Measurements from ENCODE around the gene IRF9. TPM values are rescaled to one million over a fixed set of nuclear protein-coding genes. Genes with fewer than 3 reads are reported as not detected.

IRF9 gene
- total RNA-seq, 2 experiments from 2014 or later: 35.1 to 39.1 TPM

DNA sequence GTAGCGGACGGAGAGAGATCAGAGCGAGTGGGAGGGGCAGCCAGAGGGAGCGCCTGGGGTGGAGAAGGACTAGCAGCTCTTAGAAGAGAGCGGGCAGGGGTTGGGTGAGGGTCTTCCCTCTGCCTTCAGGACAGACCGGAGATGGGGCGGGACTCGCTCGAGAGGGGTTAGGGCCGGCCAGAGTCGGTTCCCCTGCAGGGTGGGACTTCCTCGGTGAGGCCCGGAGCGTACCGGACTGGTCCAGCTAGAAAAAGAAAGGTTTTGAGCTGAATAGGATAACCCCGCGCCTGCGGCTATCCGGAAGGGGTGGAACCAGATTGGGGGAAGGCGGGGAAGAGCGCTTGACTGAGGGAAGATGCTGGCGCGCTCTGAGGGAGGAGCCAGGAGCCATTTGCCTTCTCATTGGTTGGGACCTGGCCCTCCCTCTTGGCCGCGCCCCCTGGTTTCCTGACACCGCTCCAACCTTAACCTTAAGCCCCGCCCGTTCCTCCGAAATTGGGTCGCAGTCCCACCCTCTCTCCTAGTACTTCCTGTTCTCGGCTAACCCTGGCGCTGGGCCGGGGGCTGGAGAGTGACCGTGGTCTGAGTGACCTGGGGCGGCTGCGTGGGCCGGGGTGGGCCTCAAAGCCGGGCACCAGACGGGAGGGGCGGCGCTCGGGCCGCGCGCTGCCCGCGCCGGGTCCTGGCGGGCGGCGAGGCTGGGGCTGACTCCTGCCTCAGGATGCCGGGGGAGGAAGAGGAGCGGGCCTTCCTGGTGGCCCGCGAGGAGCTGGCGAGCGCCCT, 13.9 kb upstream of the IRF9 start, which contains the start of gene RNF31:
RNF31 (plus strand) TSS at position 521 of the 783 bp plus-strand sequence; CDS start at position 722, 201 bp downstream.
- H3K4me1 ChIP-seq (ENCODE audit: insufficient read depth, low read length, poor library complexity, severe bottlenecking): peaks cover 20% of the 10 kb centered on the region

GRCh38 chr14:24147761-24148428, 13.2 kb upstream of the IRF9 start:
- peaks cover 19% of the 10 kb centered on the region; the same call in 1 of the 2 replicates for H3K79me2 ChIP-seq (ENCODE audit: insufficient read depth, low read depth, low read length)
- ChIA-PET CTCF (ENCODE audit: unreplicated experiment) (interaction anchor here (1.1 kb wide), 1 partner anchor 13 kb away, joined by 4 read pairs; the partner anchor contains the start of gene IRF9), POLR2A (interaction anchor here (0.7 to 3.9 kb wide), 6 partner anchors 12 to 53 kb away, joined by 3 to 32 read pairs (median 18); partner anchors contain the start of genes DCAF11, IRF9, NRL and PCK2)
- peaks cover 17% of the 10 kb centered on the region for H3K4me1 ChIP-seq (ENCODE audit: insufficient read depth, low read length, poor library complexity, severe bottlenecking)
- peak overlapping the region; percentile 82 for H3K27ac ChIP-seq (ENCODE audit: low read depth, low read length, poor library complexity, severe bottlenecking)
- H2AFZ ChIP-seq (ENCODE audit: low read length): peak overlapping the region; percentile 47; the same call in 1 of the 2 replicates
- TF ChIP-seq EZH2phosphoT487 (IDR thresholded peaks at IDR 0.05; ENCODE audit: borderline replicate concordance, low read depth, low read length) (no peak), CTCF (conservative IDR thresholded peaks at IDR 0.05; ENCODE audit: low read length) (no peak)
- H3K36me3 ChIP-seq (ENCODE audit: insufficient read depth, low read length): peaks cover 60% of the 10 kb centered on the region
- intact Hi-C loops (cut with micrococcal nuclease; ENCODE audit: unreplicated experiment): loop anchor here (1.0 to 10.0 kb wide), 4 partner anchors 13 to 843 kb away; partner anchors contain the start of genes BCL2L2, CHMP4A, IRF9 and PPP1R3E
- H3K9me3 ChIP-seq (ENCODE audit: low read length): no peaks in the 10 kb centered on the region
- no peak for DNase-seq (ENCODE audit: low spot score)
- TSS peak; percentile 70 for BruUV-seq (replicated peaks)
- H4K20me1 ChIP-seq (ENCODE audit: insufficient read depth, low read length): no peaks in the 10 kb centered on the region
- peak overlapping the region; percentile 91 for H3K4me2 ChIP-seq (ENCODE audit: low read length)
- H3K4me3 ChIP-seq (ENCODE audit: low read depth, low read length, poor library complexity, severe bottlenecking): peak overlapping the region; percentile 94
- H3K9me2 ChIP-seq (ENCODE audit: insufficient read depth, low read length): no peaks in the 10 kb centered on the region

More for the DNA sequence above, 13.9 kb upstream of the IRF9 start, which contains the start of gene RNF31:
- POLR2A ChIA-PET: interaction anchor here (0.5 to 3.9 kb wide), 14 partner anchors 9 to 124 kb away, joined by 3 to 32 read pairs (median 5); partner anchors contain the start of genes CHMP4A, DCAF11, IPO4 and IRF9
- TF ChIP-seq CTCF (conservative IDR thresholded peaks at IDR 0.05; ENCODE audit: low read length) (no peak), EZH2phosphoT487 (IDR thresholded peaks at IDR 0.05; ENCODE audit: borderline replicate concordance, low read depth, low read length) (no peak)
- Histone ChIP-seq H3K9me2 (ENCODE audit: insufficient read depth, low read length) (no peaks in the 10 kb centered on the region), H3K36me3 (ENCODE audit: insufficient read depth, low read length) (peaks cover 57% of the 10 kb centered on the region), H3K9me3 (ENCODE audit: low read length) (no peaks in the 10 kb centered on the region), H3K4me2 (ENCODE audit: low read length) (peak within 1 kb of the TSS; percentile 96), H3K4me3 (ENCODE audit: low read depth, low read length, poor library complexity, severe bottlenecking) (peak within 1 kb of the TSS; percentile 94), H2AFZ (ENCODE audit: low read length) (peak within 1 kb of the TSS; percentile 76; the same call in 1 of the 2 replicates), H3K79me2 (ENCODE audit: insufficient read depth, low read depth, low read length) (peaks cover 19% of the 10 kb centered on the region; the same call in 1 of the 2 replicates), H4K20me1 (ENCODE audit: insufficient read depth, low read length) (no peaks in the 10 kb centered on the region), H3K27ac (ENCODE audit: low read depth, low read length, poor library complexity, severe bottlenecking) (peak within 1 kb of the TSS; percentile 82)
- CTCF ChIA-PET (ENCODE audit: unreplicated experiment): interaction anchor here (1.1 to 1.3 kb wide), 2 partner anchors 14 to 95 kb away, joined by 3 to 4 read pairs; partner anchors contain the start of genes IRF9 and TINF2
- DNase-seq (ENCODE audit: low spot score): peak; percentile 99
- intact Hi-C loops (cut with micrococcal nuclease; ENCODE audit: unreplicated experiment): loop anchor here (1.0 to 10.0 kb wide), 5 partner anchors 14 to 842 kb away; partner anchors contain the start of genes BCL2L2, CHMP4A, IRF9 and PCK2
- BruUV-seq (replicated peaks): no TSS peak

All from OCI-LY7 (cell line).